Measurements from ENCODE around the gene NOTCH1. TPM values are rescaled to one million over a fixed set of nuclear protein-coding genes. Genes with fewer than 3 reads are reported as not detected.
A peak's percentile ranks its signal among the peaks of the same experiment; 100 is the strongest.

The NOTCH1 gene
- total and polyA plus RNA-seq, 12 donors = 7.3 to 27.0 (median 19.9) TPM

DNA sequence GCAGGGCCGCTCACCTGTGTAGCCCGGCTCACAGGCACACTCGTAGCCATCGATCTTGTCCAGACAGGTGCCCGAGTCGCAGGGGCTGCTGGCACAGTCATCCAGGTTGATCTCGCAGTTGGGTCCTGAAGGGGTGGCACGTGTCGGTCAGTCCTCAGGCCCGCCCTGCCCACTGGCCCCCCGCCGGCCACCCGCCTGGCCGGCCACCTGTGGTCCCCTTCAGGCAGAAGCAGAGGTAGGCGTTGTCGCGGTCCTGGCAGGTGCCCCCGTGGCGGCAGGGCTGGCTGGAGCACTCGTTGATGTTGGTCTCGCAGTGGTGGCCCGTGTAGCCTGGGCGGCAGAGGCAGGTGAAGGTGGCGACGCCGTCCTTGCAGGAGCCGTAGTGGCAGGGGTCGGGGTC lies 30.6 kb downstream of the NOTCH1 start:
- TF ChIP-seq, protein P1, sequence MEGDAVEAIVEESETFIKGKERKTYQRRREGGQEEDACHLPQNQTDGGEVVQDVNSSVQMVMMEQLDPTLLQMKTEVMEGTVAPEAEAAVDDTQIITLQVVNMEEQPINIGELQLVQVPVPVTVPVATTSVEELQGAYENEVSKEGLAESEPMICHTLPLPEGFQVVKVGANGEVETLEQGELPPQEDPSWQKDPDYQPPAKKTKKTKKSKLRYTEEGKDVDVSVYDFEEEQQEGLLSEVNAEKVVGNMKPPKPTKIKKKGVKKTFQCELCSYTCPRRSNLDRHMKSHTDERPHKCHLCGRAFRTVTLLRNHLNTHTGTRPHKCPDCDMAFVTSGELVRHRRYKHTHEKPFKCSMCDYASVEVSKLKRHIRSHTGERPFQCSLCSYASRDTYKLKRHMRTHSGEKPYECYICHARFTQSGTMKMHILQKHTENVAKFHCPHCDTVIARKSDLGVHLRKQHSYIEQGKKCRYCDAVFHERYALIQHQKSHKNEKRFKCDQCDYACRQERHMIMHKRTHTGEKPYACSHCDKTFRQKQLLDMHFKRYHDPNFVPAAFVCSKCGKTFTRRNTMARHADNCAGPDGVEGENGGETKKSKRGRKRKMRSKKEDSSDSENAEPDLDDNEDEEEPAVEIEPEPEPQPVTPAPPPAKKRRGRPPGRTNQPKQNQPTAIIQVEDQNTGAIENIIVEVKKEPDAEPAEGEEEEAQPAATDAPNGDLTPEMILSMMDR (IDR thresholded peaks at IDR 0.05) = no peak
- Histone ChIP-seq H3K9me3 (no peaks in the 10 kb centered on the region), H3K4me3 (no peak overlapping the region), H3K27me3 (no peaks in the 10 kb centered on the region), H3K36me3 (peaks cover 15 to 100% (median 59%) of the 10 kb centered on the region in 9 donors), H3K27ac (peak overlapping the region in 2 of 10 donors; percentile 2 to 98), H3K4me1 (peaks cover 13 to 51% (median 28%) of the 10 kb centered on the region in 9 donors)
- ATAC-seq (no peak), DNase-seq (no peak)
- intact Hi-C loops (cut with DNase I) = no loop called here
- 95% methylated on average over 28 of the region's 28 CpGs for WGBS, 2 donors

DNA sequence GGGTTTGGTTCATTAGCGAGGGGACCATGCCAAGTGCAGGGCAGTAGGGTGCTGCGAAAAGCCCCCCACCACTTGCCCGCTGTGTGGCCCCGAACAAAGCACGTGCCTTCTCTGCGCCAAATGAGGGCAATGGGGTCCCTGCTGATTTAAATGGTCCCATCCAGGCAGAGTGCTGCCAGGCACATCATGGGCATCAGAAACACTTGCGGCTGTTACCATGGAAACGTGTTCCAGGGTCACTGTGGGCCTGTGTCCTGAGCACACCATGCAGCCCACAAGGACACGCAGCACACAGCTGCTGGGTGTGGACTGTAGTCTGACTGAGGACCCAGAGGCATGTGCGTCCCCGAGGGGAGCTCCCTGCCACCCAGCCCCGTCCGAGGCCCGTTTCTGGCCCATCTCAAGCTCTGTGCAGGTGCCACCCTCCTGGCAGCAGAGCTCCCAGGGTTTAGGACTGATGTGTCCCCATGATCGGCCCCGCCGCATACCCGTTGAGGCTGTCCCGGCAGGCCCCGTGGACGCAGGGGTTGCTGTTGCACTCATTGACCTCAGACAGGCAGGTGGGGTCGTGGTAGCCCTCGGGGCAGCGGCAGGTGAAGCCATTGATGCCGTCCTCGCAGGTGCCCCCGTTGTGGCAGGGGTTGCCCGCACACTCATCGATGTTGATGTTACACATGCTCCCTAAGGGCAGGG lies 31.7 kb downstream of the NOTCH1 start:
- peaks cover 17 to 100% (median 64%) of the 10 kb centered on the region in 9 donors for H3K36me3 ChIP-seq
- peak overlapping the region in 6 of 10 donors; percentile 2 to 98 (median 92) for H3K27ac ChIP-seq
- no peaks in the 10 kb centered on the region for H3K9me3 ChIP-seq
- no peaks in the 10 kb centered on the region for H3K27me3 ChIP-seq
- no peak overlapping the region for H3K4me3 ChIP-seq
- intact Hi-C loops (cut with DNase I) = no loop called here
- TF ChIP-seq, protein P1 (IDR thresholded peaks at IDR 0.05) = no peak
- no peak for ATAC-seq
- no peak for DNase-seq
- H3K4me1 ChIP-seq = peaks cover 13 to 62% (median 35%) of the 10 kb centered on the region in 9 donors
- WGBS, 2 donors = 89 to 91% methylated on average over 29 of the region's 29 CpGs

DNA sequence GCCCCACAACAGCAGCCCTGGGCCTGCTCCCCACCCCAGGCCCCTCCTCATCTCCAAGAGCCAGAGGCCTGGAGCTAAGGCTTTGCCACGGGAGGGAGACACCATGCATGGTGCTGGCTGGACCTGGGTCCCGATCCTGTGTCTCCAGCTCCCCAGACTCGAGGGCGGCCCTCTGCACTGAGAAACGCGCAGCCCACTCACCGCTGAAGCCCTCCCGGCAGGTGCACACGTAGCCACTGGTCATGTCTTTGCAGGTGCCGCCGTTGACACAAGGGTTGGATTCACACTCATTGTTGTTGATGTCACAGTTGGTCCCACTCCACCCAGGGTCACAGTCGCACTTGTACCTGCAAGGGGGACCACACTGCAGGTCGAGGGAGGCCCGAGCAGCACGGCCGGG lies 32.7 kb downstream of the NOTCH1 start:
- H3K36me3 ChIP-seq = peaks cover 15 to 100% (median 62%) of the 10 kb centered on the region in 9 donors
- DNase-seq (no peak), ATAC-seq (no peak)
- peaks cover 13 to 63% (median 35%) of the 10 kb centered on the region in 9 donors for H3K4me1 ChIP-seq
- TF ChIP-seq, protein P1 (IDR thresholded peaks at IDR 0.05) = no peak
- H3K27ac ChIP-seq = peak overlapping the region in 8 of 10 donors; percentile 89 to 98 (median 96)
- H3K27me3 ChIP-seq = no peaks in the 10 kb centered on the region
- H3K4me3 ChIP-seq = no peak overlapping the region
- intact Hi-C loops (cut with DNase I) = no loop called here
- 95 to 97% methylated on average over 16 of the region's 16 CpGs for WGBS, 2 donors
- no peaks in the 10 kb centered on the region for H3K9me3 ChIP-seq

DNA sequence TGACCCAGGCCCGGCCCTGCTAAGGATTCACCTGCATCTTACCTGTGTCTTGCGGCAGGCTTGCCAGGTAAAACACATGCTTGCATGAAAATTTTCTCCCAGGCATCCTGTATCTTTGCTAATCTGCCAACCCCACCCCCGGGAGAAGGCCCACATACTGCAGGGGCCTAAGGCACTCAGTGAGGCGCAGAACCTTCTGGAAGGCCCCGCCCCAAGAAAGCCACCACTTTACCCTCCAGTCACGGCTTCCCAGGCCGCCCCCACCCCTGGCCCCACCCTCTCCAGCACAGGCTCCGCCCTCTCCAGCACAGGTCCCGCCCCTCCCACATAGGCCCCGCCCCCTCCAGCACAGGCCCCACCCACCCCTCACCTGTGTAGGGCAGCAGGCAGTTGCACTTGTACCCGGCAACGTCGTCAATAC lies 33.2 kb downstream of the NOTCH1 start:
- TF ChIP-seq, protein P1 (IDR thresholded peaks at IDR 0.05) = no peak
- 68 to 81% methylated on average over 13 of the region's 13 CpGs for WGBS, 2 donors
- Histone ChIP-seq H3K9me3 (no peaks in the 10 kb centered on the region), H3K36me3 (peaks cover 14 to 100% (median 62%) of the 10 kb centered on the region in 9 donors), H3K27ac (peak overlapping the region; percentile 80 to 98 (median 95)), H3K4me3 (peak overlapping the region in 8 of 10 donors; percentile 12 to 46 (median 30)), H3K4me1 (peaks cover 13 to 62% (median 35%) of the 10 kb centered on the region in 9 donors), H3K27me3 (no peaks in the 10 kb centered on the region)
- ATAC-seq (peak; percentile 1 to 43 (median 29)), DNase-seq (peak in 1 of 2 donors; percentile 50)
- intact Hi-C loops (cut with DNase I) = no loop called here

All from heart right ventricle (tissue), 16 donors.